Measurements from ENCODE around the gene ANKS1B. TPM values are rescaled to one million over a fixed set of nuclear protein-coding genes. Genes with fewer than 3 reads are reported as not detected.

Gene ANKS1B
- total and polyA plus RNA-seq, 10 of the 15 experiments (the other 5 are each of a cell fraction or from before 2014, with no cell fraction given), result 0.16 to 1.3 (median 0.82) TPM; not detected in 7

GRCh38 chr12:99137124-99137855, 847.4 kb downstream of the ANKS1B start:
- Histone ChIP-seq H3K27ac (ENCODE audit: control insufficient read depth, insufficient read depth) (no peak overlapping the region), H3K4me3 (no peak overlapping the region), H2AFZ (ENCODE audit: control insufficient read depth, low read depth, low read length) (peak overlapping the region; percentile 21; the same call in 1 of the 2 replicates), H3K27me3 (replicated peaks in 1 of 2; ENCODE audit: control insufficient read depth in 2 of 2, insufficient read depth in 2 of 2, low read length in 1 of 2) (no peaks in the 10 kb centered on the region; a peak in 1 of 4 replicates), H3K9ac (ENCODE audit: control insufficient read depth, insufficient read depth, low read length) (no peak overlapping the region), H3K9me3 (replicated peaks; ENCODE audit: control insufficient read depth, insufficient read depth, low read length) (no peaks in the 10 kb centered on the region), H3K36me3 (ENCODE audit: control insufficient read depth in 2 of 2, insufficient read depth in 2 of 2, low read length in 1 of 2) (no peaks in the 10 kb centered on the region), H3K4me2 (ENCODE audit: control insufficient read depth, insufficient read depth) (no peak overlapping the region), H3K79me2 (ENCODE audit: control insufficient read depth, insufficient read depth, low read length) (no peaks in the 10 kb centered on the region), H3K4me1 (ENCODE audit: control insufficient read depth, insufficient read depth, low read length) (no peaks in the 10 kb centered on the region), H4K20me1 (ENCODE audit: control insufficient read depth, insufficient read depth) (no peaks in the 10 kb centered on the region)
- FAIRE-seq, result no peak
- no TSS peak for BruUV-seq (replicated peaks)
- no peak for DNase-seq (ENCODE audit: low read depth, low spot score)
- 21% methylated on average over 8 of the region's 8 CpGs for whole genome bisulfite sequencing (ENCODE audit: insufficient coverage, insufficient replicate concordance, low lambda C conversion rate, missing lambda C conversion rate)
- ChIA-PET RAD21 (ENCODE audit: unreplicated experiment) (no interaction called here), POLR2A (no interaction called here), SMC1A (ENCODE audit: uncharacterized antibody, unreplicated experiment) (interaction anchor here (0.6 to 1.2 kb wide), 3 partner anchors 9 to 366 kb away, joined by 4 to 5 read pairs (median 4); no protein-coding TSS in a partner anchor), CTCF (no interaction called here)
- ATAC-seq, result peak; percentile 75
- intact Hi-C loops (cut with micrococcal nuclease; ENCODE audit: unreplicated experiment), result no loop called here
- in situ Hi-C loops (cut with MboI), result no loop called here
- no peak for TF ChIP-seq POLR2AphosphoS5 (IDR thresholded peaks at IDR 0.05; ENCODE audit: low read length)
- TF ChIP-seq, protein P1, sequence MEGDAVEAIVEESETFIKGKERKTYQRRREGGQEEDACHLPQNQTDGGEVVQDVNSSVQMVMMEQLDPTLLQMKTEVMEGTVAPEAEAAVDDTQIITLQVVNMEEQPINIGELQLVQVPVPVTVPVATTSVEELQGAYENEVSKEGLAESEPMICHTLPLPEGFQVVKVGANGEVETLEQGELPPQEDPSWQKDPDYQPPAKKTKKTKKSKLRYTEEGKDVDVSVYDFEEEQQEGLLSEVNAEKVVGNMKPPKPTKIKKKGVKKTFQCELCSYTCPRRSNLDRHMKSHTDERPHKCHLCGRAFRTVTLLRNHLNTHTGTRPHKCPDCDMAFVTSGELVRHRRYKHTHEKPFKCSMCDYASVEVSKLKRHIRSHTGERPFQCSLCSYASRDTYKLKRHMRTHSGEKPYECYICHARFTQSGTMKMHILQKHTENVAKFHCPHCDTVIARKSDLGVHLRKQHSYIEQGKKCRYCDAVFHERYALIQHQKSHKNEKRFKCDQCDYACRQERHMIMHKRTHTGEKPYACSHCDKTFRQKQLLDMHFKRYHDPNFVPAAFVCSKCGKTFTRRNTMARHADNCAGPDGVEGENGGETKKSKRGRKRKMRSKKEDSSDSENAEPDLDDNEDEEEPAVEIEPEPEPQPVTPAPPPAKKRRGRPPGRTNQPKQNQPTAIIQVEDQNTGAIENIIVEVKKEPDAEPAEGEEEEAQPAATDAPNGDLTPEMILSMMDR (IDR thresholded peaks at IDR 0.05 in 2 of 3, conservative IDR thresholded peaks at IDR 0.05 in 1 of 3; ENCODE audit: control insufficient read depth in 2 of 3, extremely low read depth in 1 of 3, insufficient read depth in 1 of 3, low read depth in 3 of 3, low read length in 3 of 3), result 0 out of 6 replicates have a peak, but pooled peaks of 2 of the 3 experiments have one; percentile 18 to 24

DNA sequence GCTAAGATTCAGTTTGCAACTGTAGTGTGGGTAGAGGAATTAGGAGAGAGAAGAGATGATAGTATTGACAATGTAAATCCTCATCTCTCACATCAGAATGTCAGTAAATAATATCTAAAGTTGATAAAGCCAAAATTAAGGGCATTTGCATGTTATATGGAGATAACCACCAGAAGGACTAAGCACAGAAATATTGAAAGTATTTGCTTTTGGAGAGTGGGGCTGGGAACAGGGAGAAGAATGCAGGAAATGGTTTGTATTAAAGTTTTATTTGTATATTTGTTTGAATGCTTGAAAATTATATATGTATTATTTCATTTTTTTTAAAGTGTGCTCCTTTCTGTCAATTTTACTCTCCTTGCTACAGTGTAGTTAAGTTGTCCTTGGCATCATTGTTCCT, 848.2 kb downstream of the ANKS1B start:
- intact Hi-C loops (cut with micrococcal nuclease; ENCODE audit: unreplicated experiment), result no loop called here
- H3K27me3 ChIP-seq (replicated peaks in 1 of 2; ENCODE audit: control insufficient read depth in 2 of 2, insufficient read depth in 2 of 2, low read length in 1 of 2), result no peaks in the 10 kb centered on the region; a peak in 1 of 4 replicates
- no peak overlapping the region for H3K9ac ChIP-seq (ENCODE audit: control insufficient read depth, insufficient read depth, low read length)
- CTCF ChIA-PET, result no interaction called here
- no peak overlapping the region for H3K27ac ChIP-seq (ENCODE audit: control insufficient read depth, insufficient read depth)
- no peak for ATAC-seq
- no peaks in the 10 kb centered on the region for H3K79me2 ChIP-seq (ENCODE audit: control insufficient read depth, insufficient read depth, low read length)
- no peak overlapping the region for H3K4me3 ChIP-seq
- no peak overlapping the region for H2AFZ ChIP-seq (ENCODE audit: control insufficient read depth, low read depth, low read length)
- in situ Hi-C loops (cut with MboI), result no loop called here
- no peak overlapping the region for H3K4me2 ChIP-seq (ENCODE audit: control insufficient read depth, insufficient read depth)
- FAIRE-seq, result no peak
- H4K20me1 ChIP-seq (ENCODE audit: control insufficient read depth, insufficient read depth), result no peaks in the 10 kb centered on the region
- RAD21 ChIA-PET (ENCODE audit: unreplicated experiment), result no interaction called here
- SMC1A ChIA-PET (ENCODE audit: uncharacterized antibody, unreplicated experiment), result interaction anchor here (1.2 kb wide), 1 partner anchor 17 kb away, joined by 4 read pairs; no protein-coding TSS in a partner anchor
- no peak for DNase-seq (ENCODE audit: low read depth, low spot score)
- BruUV-seq (replicated peaks), result no TSS peak
- no peaks in the 10 kb centered on the region for H3K36me3 ChIP-seq (ENCODE audit: control insufficient read depth in 2 of 2, insufficient read depth in 2 of 2, low read length in 1 of 2)
- POLR2A ChIA-PET, result no interaction called here
- peaks cover 5% of the 10 kb centered on the region; the same call in 1 of the 2 replicates for H3K4me1 ChIP-seq (ENCODE audit: control insufficient read depth, insufficient read depth, low read length)
- no peaks in the 10 kb centered on the region for H3K9me3 ChIP-seq (replicated peaks; ENCODE audit: control insufficient read depth, insufficient read depth, low read length)
- TF ChIP-seq, protein P2, sequence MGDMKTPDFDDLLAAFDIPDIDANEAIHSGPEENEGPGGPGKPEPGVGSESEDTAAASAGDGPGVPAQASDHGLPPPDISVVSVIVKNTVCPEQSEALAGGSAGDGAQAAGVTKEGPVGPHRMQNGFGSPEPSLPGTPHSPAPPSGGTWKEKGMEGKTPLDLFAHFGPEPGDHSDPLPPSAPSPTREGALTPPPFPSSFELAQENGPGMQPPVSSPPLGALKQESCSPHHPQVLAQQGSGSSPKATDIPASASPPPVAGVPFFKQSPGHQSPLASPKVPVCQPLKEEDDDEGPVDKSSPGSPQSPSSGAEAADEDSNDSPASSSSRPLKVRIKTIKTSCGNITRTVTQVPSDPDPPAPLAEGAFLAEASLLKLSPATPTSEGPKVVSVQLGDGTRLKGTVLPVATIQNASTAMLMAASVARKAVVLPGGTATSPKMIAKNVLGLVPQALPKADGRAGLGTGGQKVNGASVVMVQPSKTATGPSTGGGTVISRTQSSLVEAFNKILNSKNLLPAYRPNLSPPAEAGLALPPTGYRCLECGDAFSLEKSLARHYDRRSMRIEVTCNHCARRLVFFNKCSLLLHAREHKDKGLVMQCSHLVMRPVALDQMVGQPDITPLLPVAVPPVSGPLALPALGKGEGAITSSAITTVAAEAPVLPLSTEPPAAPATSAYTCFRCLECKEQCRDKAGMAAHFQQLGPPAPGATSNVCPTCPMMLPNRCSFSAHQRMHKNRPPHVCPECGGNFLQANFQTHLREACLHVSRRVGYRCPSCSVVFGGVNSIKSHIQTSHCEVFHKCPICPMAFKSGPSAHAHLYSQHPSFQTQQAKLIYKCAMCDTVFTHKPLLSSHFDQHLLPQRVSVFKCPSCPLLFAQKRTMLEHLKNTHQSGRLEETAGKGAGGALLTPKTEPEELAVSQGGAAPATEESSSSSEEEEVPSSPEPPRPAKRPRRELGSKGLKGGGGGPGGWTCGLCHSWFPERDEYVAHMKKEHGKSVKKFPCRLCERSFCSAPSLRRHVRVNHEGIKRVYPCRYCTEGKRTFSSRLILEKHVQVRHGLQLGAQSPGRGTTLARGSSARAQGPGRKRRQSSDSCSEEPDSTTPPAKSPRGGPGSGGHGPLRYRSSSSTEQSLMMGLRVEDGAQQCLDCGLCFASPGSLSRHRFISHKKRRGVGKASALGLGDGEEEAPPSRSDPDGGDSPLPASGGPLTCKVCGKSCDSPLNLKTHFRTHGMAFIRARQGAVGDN (IDR thresholded peaks at IDR 0.05), result no peak
